Measurements from ENCODE around the gene IKZF3.

DNA sequence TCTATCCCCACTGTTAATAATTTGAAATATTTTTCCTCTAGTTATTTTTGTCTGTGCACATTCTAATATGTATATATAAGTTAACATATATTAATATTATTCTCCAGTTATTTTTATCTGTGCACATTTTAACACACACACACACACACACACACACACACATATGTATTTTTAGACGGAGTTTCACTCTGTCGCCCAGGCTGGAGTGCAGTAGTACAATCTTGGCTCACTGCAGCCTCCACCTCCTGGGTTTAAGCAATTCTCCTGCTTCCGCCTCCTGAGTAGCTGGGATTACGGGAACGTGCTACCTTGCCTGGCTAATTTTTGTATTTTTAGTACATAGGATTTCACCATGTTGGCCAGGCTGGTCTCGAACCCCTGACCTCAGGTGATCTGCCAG, 146.5 kb downstream of the IKZF3 start:
- TF ChIP-seq CTCF (IDR thresholded peaks at IDR 0.05) (no peak), POLR2A (IDR thresholded peaks at IDR 0.05) (no peak), POLR2AphosphoS5 (IDR thresholded peaks at IDR 0.05) (no peak)

Data from suprapubic skin (tissue), 4 donors.